Fibroblast of pulmonary artery (primary cell): ENCODE measurements around the gene EMCN.

Experiments used
- DNase-seq: peaks from one replicate; pipeline ENCODE4 v3.0.0-alpha.2; 2010; ENCODE audit warnings: low read depth
- H3K4me3 ChIP-seq: replicated peaks from 2 replicates; pipeline ENCODE4 v1.5.1; 2011; ENCODE audit warnings: low read depth, mild to moderate bottlenecking, control low read depth, low read length, moderate library complexity
- TF ChIP-seq, protein P1 (sequence below): IDR thresholded peaks from 2 replicates; pipeline ENCODE4 v1.5.1; 2011; ENCODE audit warnings: mild to moderate bottlenecking, control low read depth, low read length, inconsistent platforms; ENCODE audit errors: missing control alignments

Gene EMCN

DNA sequence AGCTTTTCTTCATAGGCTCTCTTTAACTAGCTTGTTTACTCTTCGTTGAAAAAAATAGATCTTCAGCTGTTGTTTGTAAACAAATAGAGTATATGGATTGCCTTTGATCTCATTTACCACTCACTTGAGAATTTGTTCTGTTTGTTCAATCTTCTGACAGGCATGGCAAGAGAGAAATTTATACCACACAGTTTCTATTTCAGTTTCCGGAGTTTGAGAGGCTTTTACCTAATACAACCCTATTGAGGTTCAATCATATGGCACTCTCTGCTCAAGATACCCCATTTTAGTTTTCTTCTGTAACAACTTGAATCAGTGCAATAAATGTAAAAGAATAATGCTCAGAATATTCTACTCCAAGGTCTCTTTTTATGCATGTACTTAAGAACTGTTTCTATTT is 148.0 kb downstream of the EMCN start:
- no peak overlapping the region for H3K4me3 ChIP-seq
- DNase-seq = no peak
- TF ChIP-seq, protein P1, sequence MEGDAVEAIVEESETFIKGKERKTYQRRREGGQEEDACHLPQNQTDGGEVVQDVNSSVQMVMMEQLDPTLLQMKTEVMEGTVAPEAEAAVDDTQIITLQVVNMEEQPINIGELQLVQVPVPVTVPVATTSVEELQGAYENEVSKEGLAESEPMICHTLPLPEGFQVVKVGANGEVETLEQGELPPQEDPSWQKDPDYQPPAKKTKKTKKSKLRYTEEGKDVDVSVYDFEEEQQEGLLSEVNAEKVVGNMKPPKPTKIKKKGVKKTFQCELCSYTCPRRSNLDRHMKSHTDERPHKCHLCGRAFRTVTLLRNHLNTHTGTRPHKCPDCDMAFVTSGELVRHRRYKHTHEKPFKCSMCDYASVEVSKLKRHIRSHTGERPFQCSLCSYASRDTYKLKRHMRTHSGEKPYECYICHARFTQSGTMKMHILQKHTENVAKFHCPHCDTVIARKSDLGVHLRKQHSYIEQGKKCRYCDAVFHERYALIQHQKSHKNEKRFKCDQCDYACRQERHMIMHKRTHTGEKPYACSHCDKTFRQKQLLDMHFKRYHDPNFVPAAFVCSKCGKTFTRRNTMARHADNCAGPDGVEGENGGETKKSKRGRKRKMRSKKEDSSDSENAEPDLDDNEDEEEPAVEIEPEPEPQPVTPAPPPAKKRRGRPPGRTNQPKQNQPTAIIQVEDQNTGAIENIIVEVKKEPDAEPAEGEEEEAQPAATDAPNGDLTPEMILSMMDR = no peak

DNA sequence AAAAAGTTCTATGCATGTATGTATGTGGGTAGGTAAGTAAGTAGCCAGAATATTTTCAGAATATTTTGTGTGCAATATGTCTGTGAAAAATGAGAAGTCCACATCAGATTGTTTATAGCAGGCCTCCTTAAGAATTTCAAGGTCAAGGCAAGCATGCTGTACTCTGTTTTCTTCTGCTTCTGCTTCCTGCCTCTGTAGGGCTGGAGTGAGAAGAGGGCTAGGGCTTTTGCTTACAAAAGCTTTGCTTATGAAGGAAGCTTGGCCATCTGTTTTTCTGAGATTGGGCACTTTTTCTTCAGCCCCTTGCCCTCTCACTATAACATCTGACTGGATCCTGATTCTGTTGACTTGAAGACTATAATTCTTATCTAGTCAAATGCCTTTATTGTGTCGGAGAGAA is 150.4 kb downstream of the EMCN start:
- TF ChIP-seq, protein P1 = no peak
- no peak overlapping the region for H3K4me3 ChIP-seq
- DNase-seq = peak; percentile 37

DNA sequence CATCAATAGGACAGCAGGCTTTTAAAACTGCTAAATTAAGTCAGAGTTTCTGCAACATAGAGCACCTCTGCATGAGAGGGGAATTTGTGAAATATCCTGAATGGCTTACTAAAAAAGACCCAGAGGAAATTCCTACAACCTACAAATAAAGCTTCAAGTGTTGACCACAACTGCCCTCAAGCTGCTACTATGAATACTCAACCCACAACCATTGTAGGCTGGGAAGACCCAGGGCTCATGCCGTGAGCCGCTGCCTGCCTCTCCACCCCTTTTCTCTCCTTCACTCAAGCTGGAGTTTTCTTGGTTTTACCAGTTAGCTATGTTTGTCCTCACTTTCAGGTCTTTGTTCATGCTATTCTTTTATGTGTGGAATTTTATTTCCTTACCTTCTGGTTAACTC is 151.6 kb downstream of the EMCN start:
- DNase-seq = no peak
- H3K4me3 ChIP-seq = no peak overlapping the region
- TF ChIP-seq, protein P1 = no peak

DNA sequence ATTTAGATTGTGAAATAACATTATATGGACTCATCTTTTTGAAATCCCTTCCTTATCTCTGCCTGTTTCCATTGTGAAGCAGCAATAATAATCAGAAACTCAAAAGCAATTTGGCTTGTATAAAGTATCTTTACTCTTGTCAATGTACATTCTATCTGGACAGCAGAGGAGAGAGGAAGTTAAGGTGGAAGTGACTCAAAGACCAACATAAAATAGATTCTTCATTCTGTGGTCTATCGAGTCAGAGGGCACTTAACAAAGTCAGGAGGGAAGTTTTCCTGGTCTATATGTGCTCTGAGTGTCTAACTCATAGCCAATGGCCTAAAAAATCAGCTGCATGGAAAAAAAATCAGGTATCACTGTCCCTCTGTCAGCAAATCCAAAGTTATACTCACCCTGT is 155.5 kb downstream of the EMCN start:
- no peak overlapping the region for H3K4me3 ChIP-seq
- TF ChIP-seq, protein P1 = no peak
- peak; percentile 40 for DNase-seq

DNA sequence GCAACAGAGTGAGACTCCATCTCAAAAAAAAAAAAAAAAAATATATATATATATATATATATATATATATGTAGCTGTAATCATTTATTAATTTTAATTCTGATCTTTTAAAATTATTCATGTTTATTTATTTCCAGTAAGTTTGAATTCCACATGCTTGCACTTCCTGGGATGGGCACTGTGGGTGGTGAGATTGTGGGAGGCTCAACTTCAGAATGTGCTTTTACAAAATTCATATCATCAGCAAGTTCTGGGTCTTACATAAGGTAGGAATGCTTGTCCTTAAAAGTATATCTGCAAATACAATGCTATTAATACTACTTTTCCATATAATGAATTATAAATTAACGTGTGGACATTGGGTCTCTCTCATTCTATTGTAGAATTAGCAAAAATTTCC is 156.5 kb downstream of the EMCN start:
- no peak overlapping the region for H3K4me3 ChIP-seq
- TF ChIP-seq, protein P1 = no peak
- no peak for DNase-seq

DNA sequence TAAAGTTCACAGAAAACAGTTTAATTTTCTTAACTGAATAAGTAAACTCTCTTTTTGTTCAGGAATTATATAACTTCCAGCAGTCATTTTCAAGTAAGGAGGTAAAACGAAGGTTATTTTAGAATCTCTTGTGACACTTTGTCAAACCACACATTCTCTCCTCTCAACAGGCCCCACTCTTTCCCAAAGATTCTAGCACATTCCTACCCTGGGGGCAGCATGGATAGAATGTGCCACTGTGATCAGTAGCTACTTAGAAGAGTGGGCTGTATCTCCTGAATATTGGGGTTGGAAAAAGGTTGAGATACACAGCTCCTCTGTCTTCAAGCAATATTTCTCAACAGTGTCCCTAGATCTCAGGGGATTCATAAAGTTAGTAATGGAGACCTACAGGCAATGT is 157.6 kb downstream of the EMCN start:
- TF ChIP-seq, protein P1 = no peak
- no peak overlapping the region for H3K4me3 ChIP-seq
- DNase-seq = no peak

DNA sequence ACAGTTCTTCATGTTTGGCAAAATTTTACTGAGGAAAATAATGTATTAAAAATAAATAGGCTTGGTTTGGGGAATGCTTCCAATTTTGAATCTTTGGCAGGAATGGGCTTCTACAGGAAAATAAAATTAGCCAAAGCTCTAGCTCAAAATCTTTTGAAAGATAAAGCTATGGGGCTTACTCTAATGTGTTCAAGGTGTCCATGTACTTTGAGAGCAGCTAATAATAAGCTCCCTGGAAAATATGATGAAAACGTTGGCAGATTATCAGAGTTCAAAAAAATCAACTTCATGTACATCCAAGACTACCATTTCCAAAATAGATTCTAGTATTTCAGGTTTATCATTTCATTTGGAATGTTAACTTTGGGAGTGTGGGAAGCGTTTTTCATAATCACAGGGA is 158.4 kb downstream of the EMCN start:
- TF ChIP-seq, protein P1 = no peak
- DNase-seq = no peak
- no peak overlapping the region for H3K4me3 ChIP-seq
